NCI-H446 treated with DMSO at 0.1 percent for 48 hours (cell line): ENCODE data around the gene AFDN.

Experiments used
- DNase-seq: peaks from one replicate; lab custom pipeline; 2025; lab: John Stamatoyannopoulos, UW

Gene AFDN

GRCh38 chr6:167819576-167819975 is 7.1 kb upstream of the AFDN start:
- no peak for DNase-seq

GRCh38 chr6:167820681-167821080 is 6.0 kb upstream of the AFDN start:
- no peak for DNase-seq

- DNase-seq: no peak
These were observed 1.9 kb upstream of the AFDN start for GRCh38 chr6:167824591-167825331.

GRCh38 chr6:167825332-167826229 is 1.1 kb upstream of the AFDN start:
- no peak for DNase-seq

- no peak for DNase-seq
These were observed 348 bp upstream of the AFDN start for GRCh38 chr6:167826230-167826895.

- DNase-seq: no peak
These were observed 1.0 kb downstream of the AFDN start for GRCh38 chr6:167827583-167828324.

- DNase-seq: no peak
These were observed 1.7 kb downstream of the AFDN start for GRCh38 chr6:167828325-167828956.

- no peak for DNase-seq
These were observed 2.8 kb downstream of the AFDN start for GRCh38 chr6:167829513-167829912.

- DNase-seq: no peak
These were observed 4.6 kb downstream of the AFDN start for GRCh38 chr6:167831281-167831828.

GRCh38 chr6:167832497-167833395 is 6.0 kb downstream of the AFDN start:
- DNase-seq: no peak

GRCh38 chr6:167833396-167833763 is 6.7 kb downstream of the AFDN start:
- no peak for DNase-seq

- DNase-seq: no peak
These were observed 8.5 kb downstream of the AFDN start for GRCh38 chr6:167835260-167835659.

- DNase-seq: no peak
These were observed 10.0 kb downstream of the AFDN start for GRCh38 chr6:167836721-167837120.

- DNase-seq: no peak
These were observed 11.6 kb downstream of the AFDN start for GRCh38 chr6:167838207-167838748.

GRCh38 chr6:167839343-167839742 is 12.6 kb downstream of the AFDN start:
- DNase-seq: no peak

GRCh38 chr6:167839755-167840154 is 13.0 kb downstream of the AFDN start:
- DNase-seq: no peak

GRCh38 chr6:167840160-167840525 is 13.4 kb downstream of the AFDN start:
- DNase-seq: no peak

GRCh38 chr6:167840526-167841179 is 13.9 kb downstream of the AFDN start:
- no peak for DNase-seq

GRCh38 chr6:167841981-167842380 is 15.3 kb downstream of the AFDN start:
- DNase-seq: no peak
